RPMI7951 (cell line): ENCODE results near the gene ESPN. TPM values are rescaled to one million over a fixed set of nuclear protein-coding genes. Genes with fewer than 3 reads are reported as not detected.
A peak's percentile ranks its signal among the peaks of the same experiment; 100 is the strongest.
"Not testable (repeated sequence)": the region's sequence is repeated elsewhere in the genome, so short reads cannot be mapped to it uniquely, and the experiment has no call there.

Experiments used
- DNase-seq: peaks from one replicate; pipeline ENCODE4 v3.0.0-alpha.2; 2012; ENCODE audit warnings: low read depth
- total RNA-seq: library from RNA; depleted of rRNA; stranded (reverse); fragments of >200 nt; shearing (Covaris generic); gene quantifications from 2 replicates; pipeline ENCODE4 v1.2.3, GENCODE V29; 2014

The ESPN gene
- total RNA-seq, 1 experiment from 2014 or later = not detected

DNA sequence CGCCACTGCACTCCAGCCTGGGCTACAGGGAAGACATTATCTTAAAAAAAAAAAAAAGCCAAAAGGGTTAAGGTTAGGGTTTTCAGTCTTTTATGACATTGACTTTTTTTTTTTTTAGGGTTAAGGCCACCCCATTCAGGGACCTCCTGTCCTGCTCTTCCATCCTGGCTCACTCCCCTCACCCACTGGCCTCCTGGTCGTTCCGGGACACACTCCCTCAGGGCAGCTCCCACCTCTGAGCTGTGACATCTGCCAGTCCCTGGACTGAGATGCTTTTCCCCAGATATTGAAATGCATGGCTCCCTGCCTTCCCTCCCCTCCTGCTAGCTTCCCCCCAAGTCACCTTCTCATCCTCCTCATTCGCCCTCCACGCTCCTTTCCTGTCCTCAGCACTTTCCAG, 57.2 kb downstream of the ESPN start:
- no peak for DNase-seq

DNA sequence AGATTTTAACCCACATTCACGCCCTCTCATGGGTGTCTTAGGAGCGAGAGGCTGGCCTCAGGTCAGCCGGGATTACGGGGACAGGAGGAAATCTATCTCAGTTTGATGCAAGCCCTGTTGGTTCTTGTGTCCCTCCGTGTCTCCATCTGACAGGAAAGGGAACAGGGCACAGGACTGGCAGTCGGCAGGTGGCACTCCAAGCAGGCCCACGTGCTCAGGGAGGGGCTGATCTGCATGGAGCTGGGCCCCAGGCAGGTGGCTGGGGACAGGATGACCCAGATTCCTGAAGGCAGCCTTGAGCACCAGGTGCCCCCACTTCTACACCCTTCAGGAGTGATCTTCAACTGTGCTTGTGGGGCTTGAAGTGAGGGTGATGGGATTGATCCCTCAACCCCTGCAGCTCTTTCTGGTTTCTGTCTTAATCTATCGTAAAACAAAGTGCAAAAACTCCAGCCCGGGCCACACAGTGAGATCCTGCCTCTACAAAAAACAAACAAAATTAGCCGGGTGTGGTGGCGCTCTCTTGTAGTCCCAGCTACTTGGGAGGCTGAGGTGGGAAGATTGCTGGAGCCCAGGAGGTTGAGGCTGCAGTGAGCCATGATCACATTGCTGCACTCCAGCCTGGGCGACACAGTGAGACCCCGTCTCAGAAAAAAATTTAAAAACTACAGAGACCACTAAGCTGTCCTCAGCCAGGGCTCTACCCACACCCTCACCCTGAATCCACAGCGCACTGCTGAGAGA, 58.6 kb downstream of the ESPN start:
- no peak for DNase-seq

DNA sequence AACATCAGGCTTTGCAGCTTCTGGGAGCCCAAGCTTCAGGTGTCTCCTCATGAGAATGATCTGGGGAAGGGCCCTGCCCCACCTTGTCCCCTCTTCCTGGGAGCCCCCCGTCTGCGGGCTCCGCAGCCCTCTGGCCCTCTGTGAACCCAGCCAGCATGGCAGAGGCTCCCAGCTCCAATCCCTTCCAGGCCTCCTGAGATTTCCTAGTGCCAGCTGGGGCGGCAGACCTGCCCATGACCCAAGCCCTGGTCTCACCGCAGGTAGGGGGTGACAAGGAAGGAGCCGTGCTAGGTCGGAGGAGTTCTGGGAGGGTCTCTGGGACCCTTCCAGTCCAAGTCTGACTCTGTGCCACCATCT, 59.2 kb downstream of the ESPN start:
- no peak for DNase-seq

DNA sequence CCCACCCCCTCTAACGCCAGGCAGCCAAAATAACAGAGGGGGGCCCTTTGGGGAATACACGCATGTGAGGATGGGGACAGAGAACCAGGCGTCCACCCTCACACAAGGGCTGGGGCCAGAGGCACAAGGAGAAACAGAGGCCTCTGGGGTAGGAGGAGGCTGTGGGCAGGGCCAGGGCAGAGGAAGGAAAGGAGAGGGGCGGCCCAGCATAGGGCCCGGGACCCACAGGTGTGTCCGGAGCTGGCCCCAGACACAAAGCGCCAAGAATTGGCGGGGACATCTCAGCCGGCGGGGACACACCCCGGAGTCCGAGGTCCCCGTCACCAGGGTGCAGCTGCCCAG, 60.2 kb downstream of the ESPN start:
- DNase-seq = no peak

DNA sequence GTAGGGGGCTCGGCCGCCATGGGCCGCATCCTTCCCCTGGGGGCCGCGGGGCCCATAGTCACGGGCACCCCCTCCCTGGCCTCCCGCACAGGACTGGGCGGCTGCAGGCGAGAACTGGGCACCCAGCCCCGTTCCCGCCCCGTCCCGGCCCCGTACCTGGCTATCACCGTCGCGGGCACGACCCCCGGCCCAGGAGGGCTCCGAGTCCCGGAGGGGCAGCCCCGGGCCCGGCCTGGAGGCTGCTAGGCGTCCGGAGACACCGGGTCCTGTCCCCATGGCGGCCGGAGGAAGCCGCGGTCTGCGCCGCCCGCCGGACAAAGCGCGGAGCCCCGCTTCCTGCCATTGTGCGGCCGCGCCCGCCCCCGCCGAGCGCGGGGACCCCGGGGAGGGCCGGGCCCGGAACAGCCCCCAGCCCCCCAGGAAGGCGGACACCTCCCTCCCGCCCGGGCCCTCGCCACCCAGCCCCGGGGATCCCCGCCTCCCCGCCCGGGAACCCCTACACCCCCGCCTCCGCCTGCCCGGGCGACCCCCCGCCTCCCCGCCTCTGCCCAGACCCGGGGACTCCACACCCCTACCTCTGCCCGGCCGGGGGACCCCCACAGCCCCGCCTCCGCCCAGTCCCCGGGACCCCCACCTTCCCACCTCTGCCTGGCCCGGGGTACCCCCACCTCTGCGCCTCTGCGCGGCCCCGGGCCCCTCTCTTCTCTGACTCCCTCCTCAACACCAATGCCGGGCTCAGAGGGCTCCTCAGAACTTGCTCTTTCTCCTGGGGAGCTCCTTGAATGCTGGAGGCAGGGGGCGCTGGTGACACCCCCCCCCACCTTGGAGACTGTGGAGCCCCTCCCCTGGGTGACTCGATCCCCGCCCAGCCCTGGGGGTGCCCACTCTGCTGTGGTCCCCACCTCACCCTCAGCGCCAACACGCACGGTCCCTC, 60.9 kb downstream of the ESPN start:
- no peak for DNase-seq

DNA sequence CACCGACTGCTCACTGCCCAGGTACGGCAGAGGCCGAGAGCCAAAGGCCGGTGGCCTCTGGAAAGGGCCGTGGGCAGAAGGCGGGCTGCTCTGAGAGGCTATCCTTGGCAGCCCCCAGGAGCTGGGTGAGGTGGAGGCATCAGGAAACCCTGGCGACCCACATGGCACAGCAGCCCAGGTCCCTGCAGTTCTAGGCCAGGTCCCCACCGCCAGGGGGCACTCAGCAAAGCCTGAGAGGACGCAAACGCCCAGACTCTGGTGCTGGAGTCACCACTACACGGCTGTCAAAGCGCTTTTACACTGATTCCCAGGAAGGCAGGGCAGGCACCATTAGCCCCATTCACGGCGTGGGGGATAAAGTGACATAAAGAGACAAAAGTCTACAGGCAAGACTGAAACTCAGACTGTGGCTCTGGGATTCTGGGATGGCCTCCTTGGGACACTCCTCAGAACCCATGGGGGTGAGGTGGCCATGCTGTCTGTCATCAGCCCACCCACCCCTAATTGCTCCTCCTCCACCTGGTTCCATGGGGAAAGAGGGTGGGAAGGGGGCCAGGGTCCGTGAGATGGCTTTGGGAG, 61.9 kb downstream of the ESPN start:
- DNase-seq = peak; percentile 76

DNA sequence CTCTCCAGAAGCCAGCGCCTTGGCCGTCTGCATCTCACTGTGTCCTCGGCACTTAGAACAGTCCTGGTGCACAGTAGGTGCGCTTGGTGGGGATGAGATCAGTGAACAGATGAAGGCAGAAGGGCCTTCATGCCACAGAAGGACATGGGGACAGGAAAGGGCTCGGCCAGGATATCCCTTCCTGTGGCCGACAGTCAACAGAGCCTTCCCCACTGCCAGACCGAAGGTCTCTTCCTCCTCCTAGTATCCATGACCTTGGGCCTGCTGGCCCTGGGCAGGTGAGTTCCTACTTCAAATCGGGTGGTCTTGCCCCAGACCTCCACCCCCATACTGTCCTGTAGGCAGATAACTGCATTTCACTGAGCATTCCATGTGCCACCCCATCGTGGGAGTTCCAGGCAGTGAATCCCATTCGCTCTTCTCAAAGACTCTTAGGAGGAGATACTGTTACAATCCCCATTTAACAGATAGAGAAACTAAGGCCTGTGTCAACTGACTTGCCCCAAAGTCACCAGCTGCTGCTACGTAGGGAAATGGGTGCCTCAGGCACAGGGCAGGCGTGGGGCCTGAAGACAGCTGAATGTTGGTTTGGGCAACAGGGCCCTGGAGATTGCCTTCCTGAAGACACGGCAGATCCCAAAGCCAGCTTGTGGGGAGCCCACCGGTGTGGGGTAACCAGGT, 63.4 kb downstream of the ESPN start:
- DNase-seq = no peak

DNA sequence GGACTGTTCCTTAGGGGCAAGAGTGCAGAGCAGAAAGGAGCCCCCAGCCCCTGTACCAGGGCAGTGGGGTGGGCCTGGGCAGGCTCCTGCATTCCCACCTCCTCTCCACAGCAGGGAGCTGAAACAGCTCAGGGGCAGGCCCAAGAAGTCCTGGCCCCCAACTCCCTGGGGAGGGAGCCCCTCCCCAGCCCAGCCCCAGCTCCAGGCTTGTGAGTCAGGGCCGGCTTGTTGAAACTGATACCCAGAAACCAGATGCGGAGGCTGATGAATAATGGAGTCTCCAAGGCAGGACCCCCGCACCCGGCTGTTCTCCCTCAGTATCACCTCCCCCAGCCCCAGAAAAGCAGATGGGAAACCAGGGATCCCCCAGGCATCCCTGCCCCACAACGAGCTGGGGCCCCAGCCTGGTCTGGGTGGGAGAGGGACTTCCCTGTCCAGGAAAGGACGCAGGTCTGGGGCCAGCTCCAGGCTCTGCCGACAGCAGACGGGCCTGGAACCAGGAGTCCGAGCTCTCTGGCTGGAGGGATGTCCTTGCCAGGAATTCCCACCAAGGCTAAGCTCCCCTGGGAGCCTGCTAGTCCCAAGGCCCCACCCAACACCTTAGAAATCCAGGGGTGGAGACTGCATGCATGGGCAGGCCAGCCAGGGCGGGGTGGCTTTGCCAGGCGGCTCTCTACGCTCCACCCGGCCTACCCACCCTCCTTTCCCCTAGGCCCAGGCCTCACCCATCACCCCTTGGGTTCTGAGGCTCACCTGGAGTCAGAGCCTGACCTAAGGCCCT, 64.2 kb downstream of the ESPN start:
- no peak for DNase-seq

DNA sequence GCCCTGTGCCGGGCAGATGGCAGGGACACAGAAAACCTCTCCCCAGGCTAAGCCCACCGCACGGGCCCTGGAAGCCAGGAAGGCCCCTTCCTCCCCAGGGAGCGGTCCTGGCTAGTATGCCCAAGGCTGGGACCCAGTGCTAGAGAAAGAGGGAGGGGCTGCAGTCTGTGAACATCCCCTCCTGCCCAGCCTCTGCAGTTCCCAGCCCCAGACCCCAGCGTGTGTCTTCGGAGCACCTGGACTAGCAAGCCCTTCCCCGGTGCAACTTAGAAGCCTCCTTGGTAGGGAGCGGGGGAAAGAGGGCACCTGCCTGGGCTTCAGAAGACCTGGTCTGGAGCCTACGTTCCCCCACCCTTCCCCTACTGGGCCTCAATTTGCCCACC, 64.8 kb downstream of the ESPN start:
- no peak for DNase-seq

DNA sequence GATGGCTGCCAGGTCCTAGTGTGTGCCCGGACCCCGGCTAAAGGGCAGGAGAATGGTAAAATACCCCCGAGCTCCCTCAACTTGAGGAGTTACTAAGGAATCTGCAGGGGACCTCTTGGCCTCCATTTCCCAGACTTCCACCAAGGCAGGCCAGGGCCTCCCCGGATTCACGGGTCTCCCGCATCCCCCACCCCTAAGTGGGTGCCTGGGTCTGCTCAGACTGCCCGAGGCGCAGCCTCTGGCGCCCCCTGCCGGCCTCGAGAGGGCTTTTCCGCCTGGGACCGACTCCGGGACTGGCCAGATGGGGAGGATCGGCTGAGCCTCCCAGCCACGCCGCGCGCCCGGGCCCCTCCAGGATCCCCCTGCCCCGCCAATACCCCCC, 65.2 kb downstream of the ESPN start:
- peak; percentile 54 for DNase-seq

DNA sequence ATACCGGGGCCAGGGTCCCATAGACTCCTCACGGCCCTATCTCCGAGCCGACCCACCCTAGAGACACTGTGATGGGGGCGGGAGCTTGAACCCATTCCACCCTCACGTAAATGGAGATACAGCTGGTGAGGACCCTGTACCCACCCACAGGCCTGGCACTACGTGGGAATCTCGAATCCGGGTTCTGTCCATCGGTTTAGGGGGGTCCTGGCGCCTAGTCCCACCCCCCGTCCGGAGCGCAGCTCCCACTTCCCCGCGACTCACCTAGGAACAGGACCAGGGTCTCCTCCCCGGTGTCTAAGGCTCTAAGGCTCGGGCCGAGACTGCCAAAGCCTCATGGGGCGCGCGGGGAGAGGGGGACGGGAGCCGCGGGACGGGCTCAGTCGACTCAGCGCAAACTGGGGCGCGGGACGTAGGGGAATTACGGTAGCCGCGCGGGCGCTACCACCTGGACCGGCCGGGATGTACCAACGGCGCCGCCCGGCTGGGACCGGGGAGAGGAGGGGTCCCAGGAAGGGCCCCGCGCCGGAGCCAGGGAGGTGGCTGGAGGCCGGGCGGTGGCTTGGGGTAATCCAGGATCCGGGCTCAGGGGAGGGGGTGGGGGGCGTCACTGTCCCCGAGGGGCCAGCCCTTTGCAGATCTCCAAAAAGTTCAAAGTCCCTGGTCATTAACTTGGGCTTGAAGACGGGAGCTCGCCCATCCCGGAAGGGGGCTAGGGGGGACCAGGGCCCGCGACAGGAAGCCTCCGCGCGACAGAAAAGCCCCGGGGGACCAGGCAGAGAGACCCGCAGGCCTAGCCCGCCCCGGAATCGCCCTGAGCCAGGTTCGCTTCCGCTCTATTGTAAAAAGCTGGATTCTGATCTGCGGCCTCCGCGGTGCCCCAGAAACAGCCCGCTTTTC, 65.9 kb downstream of the ESPN start:
- peak; percentile 78 for DNase-seq

DNA sequence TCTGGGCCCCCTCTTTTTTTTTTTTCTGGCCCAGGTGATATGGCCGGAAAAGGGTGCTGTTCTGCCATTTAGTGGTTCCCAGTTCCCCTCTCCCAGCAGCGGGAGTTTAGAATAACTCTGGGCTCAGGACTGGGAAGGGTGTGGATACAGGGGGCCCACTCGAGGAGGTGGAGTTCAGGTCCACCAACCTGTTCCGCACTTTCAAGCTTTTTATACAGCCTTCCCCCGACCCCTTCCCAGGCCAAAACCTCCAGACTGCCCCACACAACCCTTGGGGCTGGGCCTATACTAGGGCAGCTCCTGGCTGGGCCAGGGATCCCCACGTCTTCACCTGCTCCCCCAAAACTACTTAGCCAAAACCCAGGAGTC, 66.5 kb downstream of the ESPN start:
- no peak for DNase-seq

DNA sequence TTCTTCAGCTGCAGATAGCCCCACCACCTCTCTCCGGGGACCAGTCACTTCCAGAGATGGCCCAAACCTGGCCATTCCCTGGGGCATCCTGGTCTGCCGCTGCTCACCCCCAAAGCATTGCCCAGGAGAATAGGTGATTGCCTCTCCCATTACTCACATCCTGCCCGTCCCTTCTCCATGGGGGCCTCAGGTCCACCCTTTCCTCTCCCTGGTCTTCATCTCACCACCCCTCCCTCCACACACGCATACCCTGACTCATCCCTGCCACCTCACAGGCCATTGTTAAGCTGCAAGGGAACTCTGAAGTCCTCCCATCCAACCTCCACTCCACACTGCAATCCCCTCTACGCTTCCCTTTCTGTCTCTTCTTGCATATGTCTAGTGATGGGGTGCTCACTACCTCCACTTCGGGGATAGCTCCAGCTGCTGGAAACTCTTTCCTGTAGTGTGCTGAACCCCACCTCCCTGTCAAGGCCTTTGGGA, 66.9 kb downstream of the ESPN start, which contains the start of gene PLEKHG5:
TSS of gene PLEKHG5 (minus strand) at position 188 of the 483 bp plus-strand sequence. CDS start 14,096 bp downstream, outside the sequence.
- DNase-seq = peak; percentile 78

DNA sequence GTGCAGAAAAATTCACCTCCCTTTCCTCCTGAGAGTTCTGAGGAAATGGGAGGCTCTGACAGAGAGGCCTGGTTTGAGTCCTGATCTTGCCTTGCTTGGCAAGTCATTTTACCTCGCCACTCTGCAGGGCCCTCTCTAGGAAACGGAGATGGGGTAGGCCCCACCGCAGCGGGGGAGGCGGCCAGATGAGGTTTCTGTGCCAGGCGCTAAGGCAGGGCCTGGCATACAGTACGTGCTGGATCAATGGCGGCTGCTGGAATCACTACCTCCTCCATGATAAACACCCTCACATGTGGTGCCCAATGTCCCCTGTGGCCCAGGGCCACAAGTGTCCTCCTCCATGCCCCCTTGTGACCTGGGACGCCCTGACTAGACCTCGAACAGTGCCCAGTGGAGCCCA, 67.4 kb downstream of the ESPN start:
- no peak for DNase-seq

DNA sequence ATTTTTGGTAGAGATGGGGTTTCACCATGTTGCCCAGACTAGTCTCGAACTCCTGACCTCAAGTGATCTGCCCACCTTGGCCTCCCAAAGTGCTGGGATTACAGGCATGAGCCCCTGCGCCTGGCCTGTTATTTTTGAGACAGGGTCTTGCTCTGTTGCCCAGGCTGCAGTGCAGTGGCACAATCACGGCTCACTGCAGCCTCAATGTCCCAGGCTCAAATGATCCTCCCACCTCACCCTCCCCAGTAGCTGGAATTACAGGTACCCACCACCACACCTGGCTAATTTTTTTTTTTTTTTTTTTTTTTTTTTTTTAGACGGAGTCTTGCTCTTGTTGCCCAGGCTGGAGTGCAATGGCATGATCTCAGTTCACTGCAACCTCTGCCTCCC, 69.3 kb downstream of the ESPN start:
- not testable (repeated sequence) for DNase-seq

DNA sequence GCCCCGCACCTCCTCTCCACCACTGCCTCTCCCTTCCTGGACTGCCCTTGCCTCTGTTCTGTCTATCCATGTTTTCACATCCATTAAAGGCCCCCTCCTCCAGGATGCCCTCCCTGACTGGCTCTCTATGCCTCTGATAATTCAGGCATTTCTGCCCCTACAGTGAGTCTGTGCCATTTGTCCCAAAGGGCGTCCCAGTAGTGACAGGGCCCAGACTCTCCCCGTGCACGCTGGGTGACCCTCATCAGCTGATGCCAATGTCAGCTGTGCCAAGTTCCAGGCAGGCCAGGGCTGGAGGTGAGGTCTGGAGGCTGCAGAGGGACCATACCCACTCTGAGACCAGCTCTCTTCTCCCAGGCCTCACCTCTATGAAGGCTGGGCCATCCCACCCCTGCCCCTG, 70.1 kb downstream of the ESPN start:
- no peak for DNase-seq

DNA sequence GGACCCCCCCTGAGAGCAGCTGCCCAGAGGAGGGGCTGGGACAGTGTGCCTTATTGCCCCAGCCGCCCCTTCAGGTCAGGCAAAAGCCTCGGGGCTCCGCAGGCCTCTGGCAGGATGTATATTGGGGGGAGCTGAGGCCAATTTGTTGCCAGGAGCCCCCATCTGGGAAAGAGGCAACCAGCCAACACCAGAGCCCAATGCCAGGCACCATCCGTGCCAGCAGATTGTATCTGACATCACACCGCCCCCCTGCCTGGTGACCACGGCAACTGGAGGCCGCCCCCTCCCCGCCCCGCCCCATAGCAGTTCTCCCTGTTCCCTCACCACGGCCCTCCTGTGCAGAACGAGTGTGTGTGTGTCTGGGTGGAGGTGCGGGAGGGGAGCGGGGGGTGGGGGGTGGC, 70.5 kb downstream of the ESPN start:
- no peak for DNase-seq

DNA sequence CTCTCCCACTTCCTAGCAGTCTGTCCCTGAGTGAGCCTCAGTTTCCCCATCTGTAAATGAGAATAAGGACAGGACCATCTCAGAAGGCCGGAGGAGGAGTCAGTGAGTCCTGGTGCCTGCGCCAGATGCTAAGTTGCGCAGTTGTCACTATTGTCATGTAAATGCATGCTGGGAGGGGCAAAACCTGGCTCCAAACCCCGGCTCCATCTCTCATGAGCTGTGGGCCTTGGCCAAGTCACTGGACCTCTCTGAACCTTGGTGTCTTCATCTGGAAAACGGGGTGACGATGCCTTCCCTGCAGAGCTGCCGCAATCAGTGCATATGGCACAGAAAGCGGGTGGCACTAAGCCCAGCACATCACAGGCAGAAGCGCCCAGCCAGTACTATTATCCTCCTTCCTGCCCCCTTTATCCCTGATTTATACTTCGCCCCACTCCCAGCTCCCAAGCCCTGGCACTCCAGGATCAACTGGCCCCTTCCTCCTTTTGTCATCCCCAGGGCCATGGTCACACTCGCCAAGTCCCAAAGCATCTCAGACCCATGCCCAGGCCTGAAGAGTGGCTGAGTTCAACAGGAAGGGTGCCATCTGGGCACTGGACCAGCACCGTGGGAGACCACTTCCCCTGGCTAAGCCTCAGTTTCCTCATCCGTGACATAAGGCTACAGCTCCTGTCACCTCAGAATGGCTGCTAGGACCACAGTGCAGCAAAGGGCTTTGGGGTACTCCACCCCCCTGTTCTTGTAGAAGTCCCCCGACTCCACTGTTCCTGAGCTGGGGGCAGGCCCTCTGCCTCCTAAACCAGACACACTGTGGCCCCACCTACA, 71.2 kb downstream of the ESPN start:
- DNase-seq = no peak

DNA sequence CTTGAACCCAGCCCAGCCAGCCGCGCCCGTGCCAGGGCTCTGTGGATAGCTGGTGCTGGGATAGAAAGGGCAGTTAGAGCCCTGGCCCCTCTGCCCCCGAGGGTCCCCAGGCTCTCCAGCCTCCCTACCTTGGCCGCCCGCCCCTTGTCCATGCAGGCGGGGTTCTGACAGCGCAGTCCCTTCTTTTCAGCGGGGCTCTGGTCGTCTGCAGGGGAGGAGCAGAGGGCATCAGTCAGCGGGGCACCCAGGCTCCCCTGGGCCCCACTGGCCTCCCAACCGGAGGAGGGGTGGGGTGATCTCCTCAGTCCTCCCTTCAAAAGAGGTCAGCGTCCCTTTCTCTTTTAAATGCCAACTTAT, 71.8 kb downstream of the ESPN start:
- DNase-seq = no peak

DNA sequence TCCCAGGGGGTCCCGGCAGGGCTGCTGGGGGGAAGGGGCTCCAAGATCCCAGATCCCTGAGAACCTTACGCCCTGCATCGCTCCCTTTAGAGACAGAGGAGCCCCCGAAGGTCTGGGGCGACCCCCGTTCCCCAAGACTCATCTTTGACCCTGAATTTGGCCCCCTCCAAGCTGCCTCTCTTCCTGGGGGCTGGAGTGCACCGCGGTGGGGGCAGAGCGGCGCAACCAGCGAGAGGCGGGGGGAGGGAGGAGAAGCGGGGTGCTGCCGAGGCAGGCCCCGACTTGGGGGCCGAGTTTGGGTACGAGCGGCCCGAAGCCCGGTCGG, 72.3 kb downstream of the ESPN start:
- no peak for DNase-seq
